SIG-M5 (cell line): ENCODE measurements around the gene NBPF3.
A peak's percentile ranks its signal among the peaks of the same experiment; 100 is the strongest.
"Not testable (repeated sequence)": the region's sequence is repeated elsewhere in the genome, so short reads cannot be mapped to it uniquely, and the experiment has no call there.

Experiments used
- DNase-seq: peaks from one replicate; lab custom pipeline; 2025; lab: John Stamatoyannopoulos, UW

NBPF3 gene

DNA sequence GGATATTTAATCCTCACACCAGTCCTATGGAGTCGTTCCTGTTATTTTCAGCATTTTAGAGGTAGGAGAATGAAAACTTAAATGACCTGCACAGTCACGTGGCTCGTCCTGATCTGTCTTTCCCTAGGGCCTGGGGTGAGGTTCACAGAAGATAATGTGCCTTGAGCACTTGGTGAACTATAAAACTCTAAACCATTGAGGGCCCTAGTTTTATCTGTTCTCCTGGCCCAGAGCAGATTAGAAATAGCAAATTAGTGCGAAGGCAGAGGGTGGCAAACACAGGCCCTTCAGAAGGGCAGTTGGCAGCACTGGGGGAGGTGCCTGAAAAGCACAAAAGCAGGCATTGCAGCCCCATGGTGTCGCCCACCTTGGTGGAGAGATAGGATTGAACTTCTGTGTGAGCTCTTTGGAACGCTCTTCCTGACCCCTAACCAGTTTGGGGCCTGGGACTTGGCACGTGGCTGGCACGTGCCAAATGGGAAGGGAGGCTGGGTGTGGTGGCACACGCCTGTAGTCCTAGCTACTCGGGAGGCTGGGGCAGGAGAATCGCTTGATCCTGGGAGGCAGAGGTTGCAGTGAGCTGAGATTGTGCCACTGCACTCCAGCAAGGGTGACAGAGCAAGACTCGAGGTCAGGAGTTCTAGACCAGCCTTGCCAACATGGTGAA lies 1.2 kb upstream of the NBPF3 start:
- not testable (repeated sequence) for DNase-seq

DNA sequence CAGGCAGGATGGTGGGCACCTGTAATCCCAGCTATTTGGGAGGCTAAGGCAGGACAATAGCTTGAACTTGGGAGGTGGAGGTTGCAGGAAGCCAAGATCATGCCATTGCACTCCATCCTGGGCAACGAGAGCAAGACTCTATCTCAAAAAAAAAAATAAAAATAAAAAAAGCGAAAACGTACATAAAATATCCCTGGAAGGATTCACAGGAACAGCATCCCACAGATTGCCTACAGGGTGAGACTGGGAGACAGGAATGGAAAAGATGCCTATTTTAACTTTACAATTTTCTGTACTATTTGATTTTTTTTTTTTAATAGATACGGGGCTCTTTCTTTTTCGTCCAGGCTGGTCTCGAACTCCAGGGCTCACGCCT lies 604 bp upstream of the NBPF3 start:
- no peak for DNase-seq

DNA sequence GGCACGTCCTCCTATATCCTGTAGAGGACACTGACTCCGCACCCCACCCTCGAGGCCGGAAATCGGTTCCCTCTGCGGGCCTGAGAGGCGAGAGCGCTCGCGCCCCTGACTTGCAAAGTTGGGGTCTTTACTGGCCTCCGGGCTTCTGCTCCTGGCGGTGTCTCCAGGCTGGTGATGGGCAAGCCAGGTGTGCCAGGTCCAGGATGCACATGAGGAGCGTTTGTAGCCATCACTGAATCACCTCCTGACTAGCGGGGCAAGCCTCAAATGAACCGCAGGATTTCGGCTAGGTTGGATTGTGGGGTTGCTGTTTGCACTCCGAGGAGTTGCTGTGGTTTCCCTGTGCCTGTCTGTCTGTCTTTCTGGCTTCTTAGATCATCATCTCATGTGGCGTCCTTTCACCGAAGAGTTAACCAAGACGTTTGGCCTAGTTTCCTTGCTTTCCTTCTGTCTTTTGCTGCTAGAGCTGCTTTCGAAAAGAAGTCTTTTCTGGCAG lies 741 bp downstream of the NBPF3 start:
- not testable (repeated sequence) for DNase-seq

DNA sequence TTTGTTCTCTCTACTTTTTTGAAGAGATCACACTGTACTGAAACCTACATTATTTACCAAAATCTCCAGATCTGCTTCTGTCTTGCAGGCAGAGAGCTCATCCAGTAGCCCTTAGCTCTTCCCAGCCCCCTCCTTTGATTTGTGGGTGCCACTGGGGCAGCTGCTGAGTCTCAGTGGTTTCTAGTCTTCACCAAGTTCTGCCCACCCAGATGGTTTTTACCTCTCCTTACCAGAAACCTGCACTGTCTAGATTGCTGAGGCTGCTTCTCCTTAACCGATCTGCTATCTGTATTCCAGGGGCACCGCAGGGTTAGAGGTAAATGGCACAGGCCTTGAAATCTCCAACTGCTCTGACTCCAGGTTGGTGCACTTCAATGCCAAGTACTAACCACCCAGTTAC lies 6.7 kb downstream of the NBPF3 start:
- DNase-seq, result not testable (repeated sequence)

DNA sequence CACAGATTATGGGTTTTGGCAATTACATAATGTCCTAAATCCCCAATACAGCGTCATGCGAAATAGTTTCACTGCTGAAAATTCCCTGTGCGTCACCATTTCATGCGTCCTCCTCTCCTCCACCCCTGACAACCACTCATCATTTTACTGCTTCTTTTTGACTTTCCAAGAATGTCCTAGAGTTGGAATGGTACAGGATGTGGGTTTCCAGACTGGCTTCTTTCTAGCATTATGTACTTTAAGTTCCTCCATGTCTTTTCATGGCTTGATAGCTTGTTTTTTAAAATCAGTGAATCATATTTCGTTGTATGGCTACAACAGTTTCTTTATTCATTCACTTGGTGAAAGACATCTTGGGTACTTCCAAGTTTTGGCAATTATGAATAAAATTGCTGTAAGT lies 7.4 kb downstream of the NBPF3 start:
- no peak for DNase-seq

DNA sequence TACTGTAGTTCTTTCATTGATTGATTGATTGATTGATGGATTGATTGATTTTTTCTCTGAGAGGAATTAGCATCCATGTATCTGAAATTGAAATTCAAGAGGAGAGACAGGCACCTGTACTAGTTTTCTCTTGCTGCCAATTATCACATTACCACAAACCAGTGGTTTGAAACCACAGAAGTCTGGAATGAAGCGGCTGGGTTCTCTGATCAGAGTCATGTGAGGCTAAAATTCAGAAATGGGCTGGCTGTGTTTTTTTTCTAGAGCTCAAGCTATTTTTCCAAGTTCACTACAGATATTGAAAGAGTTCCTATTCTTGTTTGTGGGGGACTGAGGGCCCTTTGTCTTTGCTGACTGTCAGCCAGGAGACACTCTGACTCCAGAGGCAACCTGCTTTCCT lies 10.0 kb downstream of the NBPF3 start:
- no peak for DNase-seq

DNA sequence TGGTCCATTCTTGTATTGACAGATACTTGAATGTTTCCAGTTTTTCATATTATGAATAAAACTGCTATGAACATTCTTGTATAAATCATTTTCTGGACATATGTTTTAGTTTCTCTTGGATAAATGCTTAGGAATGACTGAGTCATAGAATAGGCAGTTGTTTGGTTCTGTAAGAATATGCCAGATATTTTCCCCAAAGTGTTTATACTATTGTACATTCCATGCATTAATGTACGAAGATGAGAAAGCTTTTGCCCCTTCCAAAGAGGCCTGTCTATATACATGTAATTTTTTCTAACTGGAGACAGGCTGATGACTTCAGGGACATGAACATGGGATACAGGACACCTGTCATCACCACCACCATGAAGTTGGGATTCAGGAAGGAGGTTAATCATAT lies 11.3 kb downstream of the NBPF3 start:
- DNase-seq, result no peak

DNA sequence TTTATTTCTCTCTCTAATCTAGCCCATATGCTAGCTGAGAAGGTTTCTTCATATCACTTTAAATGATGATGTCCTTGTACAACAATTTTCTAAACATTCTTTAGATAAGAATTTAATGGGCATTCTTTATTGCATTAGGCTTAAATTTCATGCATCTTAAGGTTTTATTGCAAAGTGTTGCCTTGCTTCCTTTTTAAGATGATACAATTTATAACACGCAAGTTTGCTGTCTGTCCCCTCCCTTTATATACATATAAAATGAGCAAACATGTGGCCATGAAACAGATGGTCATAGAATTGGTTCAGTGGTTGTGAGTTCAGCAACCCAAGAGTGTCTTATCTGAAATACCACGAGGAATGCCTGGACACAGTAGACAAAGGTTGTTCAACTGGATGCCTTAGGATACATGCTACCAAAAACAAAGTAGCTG lies 12.1 kb downstream of the NBPF3 start:
- no peak for DNase-seq

DNA sequence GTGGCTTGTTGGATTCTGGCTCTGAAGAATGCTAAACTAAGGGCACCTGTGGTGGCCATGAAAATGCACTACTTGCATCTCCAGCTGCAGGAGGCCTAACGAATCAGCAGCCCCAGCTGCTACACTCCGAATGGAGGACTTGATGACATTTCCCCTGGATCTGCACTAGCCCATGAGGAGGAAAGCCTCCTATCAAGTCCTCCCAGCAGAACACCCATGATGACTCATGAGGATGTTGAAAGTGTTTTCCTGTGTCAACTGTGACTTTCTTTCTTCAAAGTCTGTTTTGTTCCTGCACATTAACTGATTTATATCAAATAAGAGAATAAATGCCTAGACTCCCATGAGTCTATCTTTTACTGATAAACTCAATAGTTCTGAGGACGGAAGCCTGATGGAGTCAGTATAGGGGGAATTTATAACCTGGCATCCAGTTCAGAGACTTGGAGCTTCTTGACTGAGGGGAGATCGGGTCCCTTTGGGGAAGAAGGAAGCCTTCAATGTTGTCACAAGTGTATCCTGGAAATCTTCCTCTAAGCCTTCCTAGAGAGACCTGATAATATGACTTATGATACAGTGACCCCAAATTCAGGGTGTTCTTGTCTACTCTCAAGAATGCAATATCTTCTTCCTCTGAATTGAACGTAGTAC lies 14.2 kb downstream of the NBPF3 start:
- peak; percentile 25 for DNase-seq

DNA sequence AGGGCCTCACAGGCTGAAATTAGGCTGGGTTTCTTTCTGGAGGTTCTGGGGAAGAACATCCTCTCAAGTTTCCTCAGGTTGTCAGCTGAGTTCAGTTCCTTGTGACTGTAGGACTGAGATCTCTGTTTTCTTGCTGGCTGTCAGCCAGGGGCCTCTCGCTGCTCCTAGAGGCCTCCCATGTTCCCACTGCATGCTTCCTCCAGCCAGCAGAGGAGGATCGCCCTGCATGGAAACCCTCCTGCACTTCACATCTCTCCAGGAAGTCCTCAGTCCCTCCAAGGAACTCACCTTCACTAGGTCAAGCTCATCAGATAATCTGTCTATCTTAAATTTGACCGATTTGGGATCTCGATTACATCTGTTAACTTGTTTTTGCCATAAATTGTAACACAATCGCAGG lies 15.0 kb downstream of the NBPF3 start:
- not testable (repeated sequence) for DNase-seq

DNA sequence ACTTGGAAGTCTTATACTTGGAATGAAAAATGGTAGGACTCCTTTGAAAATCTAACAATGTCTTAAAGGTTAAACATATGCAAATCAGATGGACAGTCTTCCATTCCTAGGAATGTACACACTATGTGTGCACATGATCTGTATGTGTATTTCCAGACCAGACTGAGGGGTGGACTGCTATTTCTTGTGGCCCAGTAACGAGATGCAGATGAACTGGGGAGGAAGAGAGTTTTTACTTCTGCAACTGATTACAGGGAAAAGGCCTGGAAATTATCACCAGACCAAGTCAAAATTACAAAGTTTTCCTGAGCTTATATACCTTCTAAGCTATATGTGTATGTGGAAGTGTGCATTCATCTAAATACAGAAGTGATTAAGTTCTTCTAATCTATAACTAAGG lies 17.7 kb downstream of the NBPF3 start:
- DNase-seq, result no peak

DNA sequence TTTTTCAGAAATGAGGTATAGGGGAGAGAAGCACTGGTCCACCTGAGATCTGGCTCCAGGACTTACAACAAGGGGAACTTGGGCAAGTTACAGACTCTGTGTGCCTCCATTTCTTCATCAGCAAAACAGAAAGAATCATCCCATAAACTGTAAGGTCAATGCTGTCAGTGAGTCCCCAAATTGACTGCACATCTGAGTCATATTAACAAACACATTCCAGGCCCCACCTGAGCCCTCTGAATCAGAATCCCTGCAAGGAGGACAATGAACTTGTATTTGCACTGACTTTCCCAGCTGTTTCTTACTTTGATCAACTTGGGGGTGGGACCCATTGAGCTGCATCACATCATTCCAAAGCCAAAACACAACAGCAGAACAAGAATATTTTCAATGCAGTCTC lies 25.2 kb downstream of the NBPF3 start:
- not testable (repeated sequence) for DNase-seq

DNA sequence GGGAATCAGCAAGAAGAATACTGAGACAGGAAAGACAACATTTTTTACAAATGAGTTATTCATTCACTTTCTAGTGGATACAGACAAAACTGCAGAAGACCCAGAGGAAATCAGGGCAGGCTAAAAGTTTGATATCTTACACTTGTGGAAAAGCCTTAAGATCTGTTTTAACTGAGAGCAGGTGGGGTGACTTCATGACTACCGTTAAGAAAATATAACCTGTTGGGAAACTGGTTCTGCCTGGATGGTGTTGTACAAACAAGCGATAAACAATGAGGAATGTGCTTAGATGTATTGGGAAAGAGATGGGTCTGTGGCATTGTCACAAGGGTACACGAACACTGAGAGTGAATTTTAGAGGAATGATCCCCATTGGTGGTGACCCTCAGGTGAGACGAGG lies 28.0 kb downstream of the NBPF3 start:
- DNase-seq, result not testable (repeated sequence)

DNA sequence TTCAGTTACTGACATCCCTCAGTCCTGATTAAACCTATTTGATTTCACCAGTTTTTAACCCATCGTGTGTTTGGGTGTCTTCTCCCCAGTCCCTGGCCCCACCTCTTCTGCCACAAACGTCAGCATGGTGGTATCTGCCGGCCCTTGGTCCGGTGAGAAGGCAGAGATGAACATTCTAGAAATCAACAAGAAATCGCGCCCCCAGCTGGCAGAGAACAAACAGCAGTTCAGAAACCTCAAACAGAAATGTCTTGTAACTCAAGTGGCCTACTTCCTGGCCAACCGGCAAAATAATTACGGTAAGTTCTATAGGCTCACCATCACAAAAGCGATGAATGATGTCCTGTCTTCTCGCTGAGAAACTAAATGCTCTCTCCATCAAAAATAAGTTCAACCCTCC lies 28.7 kb downstream of the NBPF3 start:
- DNase-seq, result no peak

DNA sequence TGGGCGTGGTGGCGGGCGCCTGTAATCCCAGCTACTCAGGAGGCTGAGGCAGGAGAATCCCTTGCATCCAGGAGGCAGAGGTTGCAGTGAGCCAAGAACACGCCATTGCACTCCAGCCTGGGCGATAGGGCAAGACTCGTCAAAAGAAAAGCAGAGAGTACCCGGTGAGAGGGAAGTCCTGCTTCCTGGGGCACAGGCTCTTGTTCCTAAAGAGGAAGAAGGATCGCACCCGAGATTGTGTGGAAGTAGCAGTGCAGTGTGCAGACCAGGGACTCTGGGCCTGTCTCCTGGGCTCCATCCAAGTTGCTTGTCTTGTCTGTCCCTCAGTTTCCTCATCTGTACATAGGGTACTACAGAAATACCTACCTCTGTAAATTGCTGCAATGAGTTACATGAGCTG lies 29.6 kb downstream of the NBPF3 start:
- no peak for DNase-seq

DNA sequence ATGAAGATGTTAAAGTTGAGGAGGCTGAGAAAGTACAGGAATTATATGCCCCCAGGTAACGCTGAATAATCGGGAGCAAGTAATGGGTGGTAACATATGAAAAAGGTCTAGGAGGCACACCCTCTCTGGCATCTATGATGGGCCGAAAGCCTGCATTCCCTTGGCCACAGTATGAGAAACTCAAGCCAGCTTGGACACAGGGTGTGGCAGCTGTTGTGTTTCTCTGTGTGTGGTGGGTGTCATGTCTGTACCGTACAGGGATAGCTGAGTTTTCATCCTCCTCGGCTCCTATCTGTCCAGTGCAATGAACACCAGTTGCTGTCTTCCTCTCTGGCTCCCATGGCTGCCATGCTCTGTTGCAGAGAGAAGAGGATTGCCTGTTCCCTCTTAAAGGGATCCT lies 32.9 kb downstream of the NBPF3 start:
- DNase-seq, result no peak

DNA sequence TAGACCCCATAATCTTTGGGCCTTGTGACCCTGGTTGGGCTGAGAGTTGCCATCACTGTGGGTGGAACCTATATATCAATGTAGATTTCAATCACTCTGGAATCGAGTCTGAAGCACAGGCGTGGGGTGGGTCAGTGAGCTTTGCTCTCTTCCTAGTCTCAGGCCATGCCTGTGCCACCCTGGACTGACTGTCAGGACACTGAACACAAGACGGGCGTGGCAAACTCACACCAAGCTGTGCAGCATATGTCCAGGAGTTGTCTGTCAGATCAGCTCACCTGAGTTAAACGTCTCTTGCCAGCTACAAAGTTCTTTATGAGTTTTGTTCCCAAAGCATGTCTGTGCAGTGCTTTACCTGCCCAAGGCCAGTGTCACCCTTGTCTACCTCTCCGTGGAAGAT lies 38.4 kb downstream of the NBPF3 start:
- no peak for DNase-seq

DNA sequence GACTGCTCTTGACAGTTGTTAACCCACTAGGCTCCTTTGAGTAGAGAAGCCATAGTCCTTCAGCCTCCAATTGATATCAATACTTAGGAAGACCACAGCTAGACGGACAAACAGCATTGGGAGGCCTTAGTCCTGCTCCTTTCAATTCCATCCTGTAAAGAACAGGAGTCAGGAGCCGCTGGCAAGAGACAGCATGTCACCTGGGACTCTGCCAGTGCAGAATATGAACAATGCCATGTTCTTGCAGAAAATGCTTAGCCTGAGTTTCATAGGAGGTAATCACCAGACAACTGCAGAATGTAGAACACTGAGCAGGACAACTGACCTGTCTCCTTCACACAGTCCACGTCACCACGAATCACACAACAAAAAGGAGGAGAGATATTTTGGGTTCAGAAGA lies 43.9 kb downstream of the NBPF3 start:
- not testable (repeated sequence) for DNase-seq

DNA sequence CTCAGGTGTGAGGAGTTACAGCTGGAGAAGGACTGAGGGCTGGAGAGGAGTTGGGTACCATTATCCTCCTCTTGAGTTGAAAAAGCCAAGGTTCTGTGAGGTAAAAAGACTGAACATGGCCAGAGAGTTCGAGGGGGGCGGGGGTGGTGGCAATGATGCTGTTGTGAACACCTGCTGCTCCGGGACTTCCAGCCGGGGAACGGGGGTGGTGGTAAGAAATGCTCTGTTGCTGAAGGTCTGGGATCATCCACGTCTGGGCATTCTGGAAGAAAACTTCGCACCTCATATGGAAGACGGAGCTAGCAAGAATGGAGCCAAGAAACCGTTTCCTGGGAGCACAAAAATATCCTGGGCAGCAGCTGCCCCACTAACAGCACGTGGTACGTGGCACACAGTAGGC lies 49.2 kb downstream of the NBPF3 start:
- no peak for DNase-seq

DNA sequence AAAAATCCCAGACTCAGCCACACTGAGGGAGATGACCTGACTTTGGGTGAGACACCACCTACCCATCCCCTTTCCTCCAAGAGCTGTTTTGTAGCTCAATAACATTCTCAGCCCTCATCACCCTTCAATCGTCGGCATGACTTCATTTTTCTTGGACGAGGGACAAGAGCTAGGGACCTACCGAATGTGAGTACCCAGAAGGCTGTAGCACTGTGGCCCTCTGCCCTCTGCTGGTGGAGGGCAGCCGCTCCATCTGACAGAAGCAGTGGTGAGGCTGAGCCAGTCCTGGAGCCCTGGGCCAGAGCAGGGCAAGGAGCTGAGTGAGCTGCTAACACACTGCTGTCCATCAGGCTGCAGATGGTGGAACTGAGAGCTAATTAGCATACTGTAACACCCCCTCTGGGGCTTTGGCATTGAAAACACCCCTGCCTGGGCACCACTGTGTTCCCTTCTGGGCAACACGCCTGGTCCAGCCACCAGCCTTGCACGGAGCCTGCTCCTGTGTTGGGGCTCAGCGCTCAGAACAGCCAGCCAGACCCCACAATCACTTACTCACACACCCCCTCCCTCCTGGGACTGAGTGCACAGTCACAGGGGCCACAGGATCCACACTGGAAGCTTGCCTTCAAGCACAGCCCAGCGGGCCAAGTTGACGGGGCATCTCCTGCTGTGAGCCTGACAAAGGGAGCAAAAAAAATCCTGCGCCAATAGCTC lies 51.0 kb downstream of the NBPF3 start:
- no peak for DNase-seq

DNA sequence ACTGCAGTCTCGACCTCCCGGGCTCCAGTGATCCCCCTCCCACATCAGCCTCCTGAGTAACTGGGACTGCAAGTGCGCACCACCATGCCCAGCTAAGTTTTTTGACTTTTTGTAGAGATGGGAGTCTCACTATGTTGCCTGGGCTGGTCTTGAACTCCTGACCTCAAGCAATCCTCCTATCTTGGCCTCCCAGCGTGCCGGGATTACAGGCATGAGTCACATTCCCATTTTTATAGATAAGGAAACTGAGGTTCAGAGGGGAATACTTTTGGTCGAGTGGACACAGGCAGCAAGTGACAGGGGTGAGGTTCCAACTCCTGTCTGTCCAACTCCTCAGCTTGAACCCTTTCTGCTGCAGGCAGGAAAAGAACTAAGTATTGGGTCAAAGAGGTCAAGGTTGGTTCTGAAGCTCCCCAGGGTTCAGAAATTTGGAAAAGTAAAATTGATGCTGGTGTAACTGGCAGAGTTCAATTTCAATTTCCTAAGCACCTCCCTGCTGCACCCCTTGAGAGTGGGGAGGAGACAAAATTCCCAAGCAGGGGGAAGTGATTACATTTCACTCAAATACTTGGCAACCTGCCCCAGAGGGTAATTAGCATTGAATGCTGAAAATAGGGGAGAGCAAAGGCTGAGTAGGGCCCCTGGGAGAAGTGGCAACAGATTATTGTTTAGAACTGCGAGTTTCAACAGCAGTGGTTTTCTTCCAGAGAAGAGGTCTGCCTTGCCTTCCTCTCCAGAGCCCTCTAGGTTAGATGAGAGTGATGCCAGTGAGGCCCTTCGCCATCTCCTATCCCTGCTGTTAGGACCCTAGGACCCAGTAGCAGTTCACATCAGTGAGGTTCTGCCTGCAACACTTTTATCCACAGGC lies 51.8 kb downstream of the NBPF3 start:
- DNase-seq, result no peak

DNA sequence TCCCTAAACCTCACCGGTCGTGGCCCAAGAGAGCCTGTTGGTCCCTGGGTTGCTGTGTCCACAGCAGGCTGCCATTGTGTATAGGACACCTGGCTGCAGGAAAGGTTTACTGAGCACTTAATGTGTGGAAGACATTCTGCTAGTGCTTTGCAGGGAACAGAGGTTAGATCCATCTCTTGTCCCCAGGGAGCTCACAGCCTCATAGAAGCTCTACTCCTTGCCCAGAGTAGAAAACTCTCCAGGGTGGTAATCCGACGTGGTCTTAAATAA lies 52.4 kb downstream of the NBPF3 start:
- no peak for DNase-seq

DNA sequence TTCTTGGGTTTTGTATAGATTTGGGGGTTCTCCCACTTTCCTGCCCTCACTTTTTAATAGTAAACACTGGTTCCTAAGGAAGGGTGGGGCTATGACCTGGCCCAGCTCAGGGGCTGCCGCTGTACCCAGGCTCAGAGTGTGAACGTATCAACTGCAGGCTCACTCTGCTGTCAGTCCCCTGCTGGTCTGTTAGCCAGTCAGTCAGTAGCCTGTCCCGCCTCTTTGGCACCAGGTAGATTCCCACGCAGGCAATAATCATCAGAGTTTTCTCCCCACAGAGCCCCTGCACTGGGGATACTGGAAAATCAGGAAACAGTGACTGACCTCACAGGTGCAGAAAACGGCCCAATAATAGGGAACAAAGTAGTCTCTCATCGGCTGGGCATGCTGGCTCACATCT lies 54.3 kb downstream of the NBPF3 start:
- no peak for DNase-seq
